ENCODE measurements around the gene KRT33A.
"Not testable (repeated sequence)": the region's sequence is repeated elsewhere in the genome, so short reads cannot be mapped to it uniquely, and the experiment has no call there.

Gene KRT33A

GRCh38 chr17:41350381-41350878 is at the start of gene KRT33A:
Gene KRT33A (minus strand): TSS chr17:41350828. CDS start chr17:41350767, 61 bp downstream.
- H3K27ac Mint-ChIP-seq; H3K9me3 Mint-ChIP-seq; H3K4me1 Mint-ChIP-seq; H3K27me3 Mint-ChIP-seq; H3K4me3 Mint-ChIP-seq; H3K36me3 Mint-ChIP-seq (ENCODE audit: low read depth); ATAC-seq; DNase-seq: not testable (repeated sequence)

GRCh38 chr17:41396996-41397660 is 46.5 kb upstream of the KRT33A start, which contains the start of gene KRT31:
Gene KRT31 (minus strand): TSS chr17:41397608. CDS start chr17:41397539, 69 bp downstream.
- H3K27me3 Mint-ChIP-seq, result peaks cover 10% of the 10 kb centered on the region
- no peak within 1 kb of the TSS for H3K27ac Mint-ChIP-seq
- no peak within 1 kb of the TSS for H3K4me3 Mint-ChIP-seq
- H3K4me1 Mint-ChIP-seq, result peaks cover 2% of the 10 kb centered on the region
- DNase-seq (no peak), ATAC-seq (no peak)
- no peaks in the 10 kb centered on the region for H3K36me3 Mint-ChIP-seq (ENCODE audit: low read depth)
- H3K9me3 Mint-ChIP-seq, result no peaks in the 10 kb centered on the region

- H3K4me3 Mint-ChIP-seq, result no peak overlapping the region
- DNase-seq (no peak), ATAC-seq (no peak)
- H3K36me3 Mint-ChIP-seq (ENCODE audit: low read depth), result no peaks in the 10 kb centered on the region
- H3K27ac Mint-ChIP-seq, result no peak overlapping the region
- no peaks in the 10 kb centered on the region for H3K9me3 Mint-ChIP-seq
- no peaks in the 10 kb centered on the region for H3K4me1 Mint-ChIP-seq
- peaks cover 7% of the 10 kb centered on the region for H3K27me3 Mint-ChIP-seq
Measured at GRCh38 chr17:41396340-41396739, 45.7 kb upstream of the KRT33A start.

GRCh38 chr17:41395611-41396010 is 45.0 kb upstream of the KRT33A start:
- Mint-ChIP-seq H3K36me3 (ENCODE audit: low read depth) (no peaks in the 10 kb centered on the region), H3K27ac (no peak overlapping the region)

GRCh38 chr17:41395044-41395443 is 44.4 kb upstream of the KRT33A start:
- not testable (repeated sequence) for H3K36me3 Mint-ChIP-seq (ENCODE audit: low read depth); H3K27ac Mint-ChIP-seq; H3K4me3 Mint-ChIP-seq; DNase-seq; H3K4me1 Mint-ChIP-seq; H3K27me3 Mint-ChIP-seq; H3K9me3 Mint-ChIP-seq; ATAC-seq

More at GRCh38 chr17:41395611-41396010, 45.0 kb upstream of the KRT33A start:
- Mint-ChIP-seq H3K9me3 (no peaks in the 10 kb centered on the region), H3K4me3 (no peak overlapping the region), H3K4me1 (no peaks in the 10 kb centered on the region), H3K27me3 (peaks cover 7% of the 10 kb centered on the region)
- DNase-seq, result no peak
- ATAC-seq, result no peak

- DNase-seq (no peak), ATAC-seq (no peak)
- H3K27ac Mint-ChIP-seq, result no peak overlapping the region
- no peaks in the 10 kb centered on the region for H3K4me1 Mint-ChIP-seq
- no peaks in the 10 kb centered on the region for H3K9me3 Mint-ChIP-seq
- no peaks in the 10 kb centered on the region for H3K36me3 Mint-ChIP-seq (ENCODE audit: low read depth)
- peaks cover 7% of the 10 kb centered on the region for H3K27me3 Mint-ChIP-seq
- no peak overlapping the region for H3K4me3 Mint-ChIP-seq
Measured at GRCh38 chr17:41394254-41394996, 43.8 kb upstream of the KRT33A start.

- DNase-seq (no peak), ATAC-seq (no peak)
- H3K4me3 Mint-ChIP-seq, result no peak overlapping the region
- no peaks in the 10 kb centered on the region for H3K4me1 Mint-ChIP-seq
- no peaks in the 10 kb centered on the region for H3K36me3 Mint-ChIP-seq (ENCODE audit: low read depth)
- H3K27ac Mint-ChIP-seq, result no peak overlapping the region
- peaks cover 10% of the 10 kb centered on the region for H3K27me3 Mint-ChIP-seq
- no peaks in the 10 kb centered on the region for H3K9me3 Mint-ChIP-seq
Measured at GRCh38 chr17:41393826-41394225, 43.2 kb upstream of the KRT33A start.

- Mint-ChIP-seq H3K4me1 (no peaks in the 10 kb centered on the region), H3K36me3 (ENCODE audit: low read depth) (no peaks in the 10 kb centered on the region), H3K27me3 (peaks cover 10% of the 10 kb centered on the region), H3K4me3 (no peak overlapping the region), H3K9me3 (no peaks in the 10 kb centered on the region), H3K27ac (no peak overlapping the region)
- DNase-seq (no peak), ATAC-seq (no peak)
Measured at GRCh38 chr17:41393294-41393693, 42.7 kb upstream of the KRT33A start.

GRCh38 chr17:41392278-41392677 is 41.6 kb upstream of the KRT33A start:
- H3K4me3 Mint-ChIP-seq, result no peak overlapping the region
- H3K36me3 Mint-ChIP-seq (ENCODE audit: low read depth), result peaks cover 1% of the 10 kb centered on the region

GRCh38 chr17:41391535-41391934 is 40.9 kb upstream of the KRT33A start:
- H3K4me1 Mint-ChIP-seq, result no peaks in the 10 kb centered on the region
- no peak overlapping the region for H3K4me3 Mint-ChIP-seq
- peaks cover 2% of the 10 kb centered on the region for H3K36me3 Mint-ChIP-seq (ENCODE audit: low read depth)
- ATAC-seq, result no peak
- no peak overlapping the region for H3K27ac Mint-ChIP-seq
- no peak for DNase-seq
- peaks cover 3% of the 10 kb centered on the region for H3K9me3 Mint-ChIP-seq
- peaks cover 8% of the 10 kb centered on the region for H3K27me3 Mint-ChIP-seq

More at GRCh38 chr17:41392278-41392677, 41.6 kb upstream of the KRT33A start:
- Mint-ChIP-seq H3K27me3 (peaks cover 8% of the 10 kb centered on the region), H3K4me1 (no peaks in the 10 kb centered on the region), H3K27ac (no peak overlapping the region), H3K9me3 (no peaks in the 10 kb centered on the region)
- ATAC-seq (no peak), DNase-seq (no peak)

GRCh38 chr17:41390411-41390938 is 39.8 kb upstream of the KRT33A start:
- Mint-ChIP-seq H3K27ac (no peak overlapping the region), H3K9me3 (peaks cover 8% of the 10 kb centered on the region), H3K36me3 (ENCODE audit: low read depth) (peaks cover 2% of the 10 kb centered on the region), H3K4me1 (no peaks in the 10 kb centered on the region), H3K4me3 (no peak overlapping the region), H3K27me3 (peaks cover 8% of the 10 kb centered on the region)
- ATAC-seq, result no peak
- no peak for DNase-seq

- Mint-ChIP-seq H3K4me3 (no peak overlapping the region), H3K36me3 (ENCODE audit: low read depth) (peaks cover 2% of the 10 kb centered on the region), H3K9me3 (peaks cover 8% of the 10 kb centered on the region), H3K27me3 (peaks cover 4% of the 10 kb centered on the region), H3K27ac (no peak overlapping the region), H3K4me1 (no peaks in the 10 kb centered on the region)
- DNase-seq (no peak), ATAC-seq (no peak)
Measured at GRCh38 chr17:41387670-41388069, 37.0 kb upstream of the KRT33A start.

GRCh38 chr17:41386227-41386626 is 35.6 kb upstream of the KRT33A start:
- peaks cover 8% of the 10 kb centered on the region for H3K9me3 Mint-ChIP-seq
- no peak overlapping the region for H3K27ac Mint-ChIP-seq
- H3K4me3 Mint-ChIP-seq, result no peak overlapping the region
- ATAC-seq (no peak), DNase-seq (no peak)
- H3K27me3 Mint-ChIP-seq, result peaks cover 3% of the 10 kb centered on the region
- H3K36me3 Mint-ChIP-seq (ENCODE audit: low read depth), result peaks cover 2% of the 10 kb centered on the region
- H3K4me1 Mint-ChIP-seq, result no peaks in the 10 kb centered on the region

GRCh38 chr17:41383690-41384089 is 33.1 kb upstream of the KRT33A start:
- H3K27ac Mint-ChIP-seq, result no peak overlapping the region
- H3K27me3 Mint-ChIP-seq, result no peaks in the 10 kb centered on the region
- H3K9me3 Mint-ChIP-seq, result peaks cover 8% of the 10 kb centered on the region
- no peak overlapping the region for H3K4me3 Mint-ChIP-seq
- no peak for ATAC-seq
- H3K4me1 Mint-ChIP-seq, result no peaks in the 10 kb centered on the region
- no peak for DNase-seq
- peaks cover 2% of the 10 kb centered on the region for H3K36me3 Mint-ChIP-seq (ENCODE audit: low read depth)

- Mint-ChIP-seq H3K4me3 (no peak overlapping the region), H3K36me3 (ENCODE audit: low read depth) (peaks cover 2% of the 10 kb centered on the region), H3K27ac (no peak overlapping the region), H3K4me1 (peaks cover 9% of the 10 kb centered on the region), H3K27me3 (no peaks in the 10 kb centered on the region), H3K9me3 (peaks cover 8% of the 10 kb centered on the region)
- DNase-seq (no peak), ATAC-seq (no peak)
Measured at GRCh38 chr17:41382394-41382793, 31.8 kb upstream of the KRT33A start.

Measured in activated naive CD8-positive, alpha-beta T cell treated with anti-CD3 and anti-CD28 coated beads, Interleukin-2, amount 50 U/mL, for 24 hours (primary cell).